HepG2 (cell line): ENCODE data around the gene FMN2. TPM values are rescaled to one million over a fixed set of nuclear protein-coding genes. Genes with fewer than 3 reads are reported as not detected.
A peak's percentile ranks its signal among the peaks of the same experiment; 100 is the strongest.

ENCODE experiments used
- ATAC-seq: fragments of 200-7000 bp; cut with Tn5 transposase; 3 replicates; pipeline ENCODE4 v1.9.1; 2020; ENCODE audit warnings: mild to moderate bottlenecking, moderate library complexity
- BruUV-seq: library from RNA; stranded (reverse); fragments of 400-500 nt; replicated peaks from 2 replicates; lab custom pipeline; 2021; lab: Mats Ljungman, UMichigan
- CTCF ChIA-PET: fragments of 300-600 bp; formaldehyde crosslinking; extraction: SDS; loops from one replicate; lab custom pipeline; 2021; ENCODE audit warnings: low total read pairs, inconsistent platforms, low intra/inter-chr PET ratio; lab: Yijun Ruan, JAX
- POLR2A ChIA-PET: fragments of 350-600 bp; sonication (Branson Sonifier 250); formaldehyde crosslinking; loops from one replicate; lab custom pipeline; 2020; ENCODE audit warnings: antibody characterized with exemption, inconsistent platforms; lab: Yijun Ruan, JAX
- DNase-seq: peaks from one replicate; pipeline ENCODE4 v3.0.0-alpha.2; 2015; ENCODE audit warnings: low spot score
- FAIRE-seq: peaks from 3 replicates; lab custom pipeline; 2011; peaks lifted over from hg19 to GRCh38; lab: Jason Lieb, UNC
- H2AFZ ChIP-seq: one replicate; pipeline ENCODE4 v1.6.1; 2011; ENCODE audit warnings: low read length, inconsistent platforms
- H3K27ac ChIP-seq: fragments of 300-600 bp; 3 replicates; pipeline ENCODE4 v1.8.0; 2011; ENCODE audit warnings: mixed run types, mild to moderate bottlenecking, mixed read lengths, low read length, inconsistent platforms; ENCODE audit not compliant: insufficient read depth; ENCODE audit errors: extremely low read length
- H3K27me3 ChIP-seq, 2 experiments: fragments of 200-600 bp in 1 of 2; 2 replicates in 1 of 2; 3 replicates in 1 of 2; pipeline versions ENCODE4 v1.6.0 to v1.8.0; 2011; ENCODE audit warnings: low read length in 2 of 2, mild to moderate bottlenecking in 2 of 2, moderate library complexity in 2 of 2, inconsistent platforms in 1 of 2; ENCODE audit not compliant: insufficient read depth in 2 of 2, control insufficient read depth in 1 of 2
- H3K36me3 ChIP-seq, 2 experiments: fragments of 200-600 bp in 1 of 2; replicated peaks in 1 of 2; 2 replicates in 1 of 2; 3 replicates in 1 of 2; pipeline versions ENCODE4 v1.5.1 to v1.8.0; 2011; ENCODE audit warnings: low read length in 2 of 2, inconsistent platforms in 1 of 2; ENCODE audit not compliant: insufficient read depth in 2 of 2, control insufficient read depth in 1 of 2
- H3K4me1 ChIP-seq: 2 replicates; pipeline ENCODE4 v1.5.1; 2012; ENCODE audit warnings: low read length, inconsistent platforms; ENCODE audit not compliant: insufficient read depth
- H3K4me2 ChIP-seq: 2 replicates; pipeline ENCODE4 v1.6.0; 2011; ENCODE audit warnings: low read depth, low read length, inconsistent platforms
- H3K4me3 ChIP-seq, 3 experiments: fragments of 200-600 bp in 1 of 3; sonication (generic), shearing (Covaris generic) in 1 of 3; replicated peaks in 1 of 3; 2 replicates each; pipeline ENCODE4 v1.5.1; 2011 to 2016; ENCODE audit warnings: low read length in 3 of 3, inconsistent platforms in 2 of 3, low read depth in 2 of 3, mild to moderate bottlenecking in 2 of 3, control low read depth in 1 of 3, mixed read lengths in 1 of 3; ENCODE audit not compliant: insufficient read depth in 1 of 3
- H3K79me2 ChIP-seq: one replicate; pipeline ENCODE4 v1.6.1; 2011; ENCODE audit warnings: low read length, inconsistent platforms; ENCODE audit not compliant: insufficient read depth
- H3K9ac ChIP-seq: 2 replicates; pipeline ENCODE4 v1.6.0; 2011; ENCODE audit warnings: mild to moderate bottlenecking, low read depth, low read length, inconsistent platforms; ENCODE audit not compliant: insufficient read depth
- H3K9me3 ChIP-seq: 2 replicates; pipeline ENCODE4 v1.5.1; 2012; ENCODE audit warnings: mild to moderate bottlenecking, low read length
- H4K20me1 ChIP-seq: 2 replicates; pipeline ENCODE4 v1.6.0; 2011; ENCODE audit warnings: inconsistent platforms, mild to moderate bottlenecking, low read length, moderate library complexity; ENCODE audit not compliant: insufficient read depth
- DZIP1 ChIP-seq: sonication (generic); formaldehyde crosslinking; IDR thresholded peaks from 2 replicates; pipeline ENCODE4 v1.5.0; 2020; ENCODE audit warnings: mild to moderate bottlenecking, missing genetic modification reagents
- HNF4A ChIP-seq: sonication (generic); formaldehyde crosslinking; IDR thresholded peaks from 2 replicates; pipeline ENCODE4 v1.4.0; 2020; ENCODE audit warnings: missing genetic modification reagents
- NFE2L2 ChIP-seq: fragments of 150-350 bp; IDR thresholded peaks from 2 replicates; pipeline ENCODE4 v1.6.1; 2014; ENCODE audit warnings: low read length
- ZNF3 ChIP-seq: IDR thresholded peaks from 2 replicates; pipeline ENCODE4 v1.7.0; 2017; ENCODE audit warnings: inconsistent platforms
- WGBS: methylation state at CpG from one replicate; pipeline ENCODE4 v1.1.6; 2017; ENCODE audit warnings: low lambda C conversion rate; 5-methylcytosine and 5-hydroxymethylcytosine counted together
- in situ Hi-C: cut with HindIII; loops from 2 replicates; pipeline ENCODE4 v1.10.0; 2017; ENCODE audit warnings: low pct_unique_long_range_greater_than_20kb; ENCODE audit not compliant: extremely low pct_ligation_motif_present
- intact Hi-C: fragments of 100-400 bp; cut with micrococcal nuclease; formaldehyde crosslinking; loops from one replicate; pipeline ENCODE4 v1.10.0; 2022; ENCODE audit not compliant: unreplicated experiment
- polyA plus RNA-seq, 8 experiments: library from polyadenylated mRNA; depleted of rRNA in 3 of 8; stranded (reverse) in 7 of 8; unstranded in 1 of 8; fragments of >200 nt; fragmentation: Illumina TruSeq in 4 of 8; extraction: Trizol in 4 of 8; gene quantifications; 2 replicates each; pipeline versions ENCODE4 v1.2.1 to v1.2.3, GENCODE V29; 2011 to 2016; ENCODE audit warnings: low read depth in 4 of 8, missing spikeins in 1 of 8, mixed read lengths in 1 of 8; ENCODE audit not compliant: insufficient read depth in 1 of 8
- total RNA-seq, 5 experiments: library from RNA; depleted of rRNA; stranded (reverse); fragments of >200 nt; fragmentation: Illumina TruSeq; extraction: Trizol; gene quantifications; 2 replicates each; pipeline ENCODE4 v1.2.3, GENCODE V29; 2016; ENCODE audit warnings: low read depth in 1 of 5

Gene FMN2
- total and polyA plus RNA-seq, 2 of the 13 experiments (the other 11 are each of a cell fraction or from before 2014, with no cell fraction given): not detected

DNA sequence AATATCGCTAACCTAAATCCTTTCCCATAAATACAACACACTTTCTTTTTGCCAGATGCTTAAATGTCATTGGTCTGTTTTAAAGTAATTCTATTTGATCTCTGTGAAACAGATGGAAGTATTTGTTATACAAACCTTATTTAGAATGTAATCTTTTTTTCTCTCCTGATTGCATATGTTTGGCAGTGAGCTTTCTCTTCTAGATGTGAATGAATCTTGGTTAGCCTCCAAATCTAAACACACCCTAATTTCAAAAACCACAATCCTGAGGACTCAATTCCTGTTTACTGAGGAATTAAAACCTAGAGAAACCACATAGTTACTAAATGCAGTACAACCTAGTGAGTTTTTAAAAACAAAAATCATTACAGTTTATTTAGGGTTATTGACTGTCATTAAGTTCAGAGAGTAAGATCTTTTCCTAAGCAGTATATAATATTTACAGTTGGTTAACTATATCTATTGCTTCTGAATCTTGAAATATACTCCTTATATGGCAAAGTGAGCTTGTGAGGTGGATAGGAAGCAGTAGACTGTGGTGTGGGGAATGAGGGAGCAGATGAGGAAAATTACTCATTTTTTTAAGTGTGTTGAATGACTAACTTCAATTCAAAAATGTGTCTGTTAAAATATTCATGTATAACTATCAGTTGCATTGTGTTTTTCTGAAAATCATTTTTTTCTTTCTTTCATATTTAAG lies 218.7 kb downstream of the FMN2 start:
- TF ChIP-seq DZIP1 (CRISPR knock-in tag) (no peak), HNF4A (CRISPR knock-in tag) (no peak)
- Histone ChIP-seq H3K9me3 (no peaks in the 10 kb centered on the region), H2AFZ (no peak overlapping the region), H3K4me2 (no peak overlapping the region), H3K4me1 (no peaks in the 10 kb centered on the region), H3K36me3 (no peaks in the 10 kb centered on the region), H3K4me3 (no peak overlapping the region), H3K79me2 (no peaks in the 10 kb centered on the region), H3K9ac (no peak overlapping the region), H3K27me3 (no peaks in the 10 kb centered on the region), H4K20me1 (no peaks in the 10 kb centered on the region), H3K27ac (no peak overlapping the region)
- WGBS: 32% methylated on average over 1 of the region's 1 CpG
- FAIRE-seq (no peak), ATAC-seq (no peak), DNase-seq (no peak)
- in situ Hi-C loops (no loop called here), intact Hi-C loops (no loop called here)
- ChIA-PET CTCF (no interaction called here), POLR2A (no interaction called here)
- BruUV-seq: no TSS peak

DNA sequence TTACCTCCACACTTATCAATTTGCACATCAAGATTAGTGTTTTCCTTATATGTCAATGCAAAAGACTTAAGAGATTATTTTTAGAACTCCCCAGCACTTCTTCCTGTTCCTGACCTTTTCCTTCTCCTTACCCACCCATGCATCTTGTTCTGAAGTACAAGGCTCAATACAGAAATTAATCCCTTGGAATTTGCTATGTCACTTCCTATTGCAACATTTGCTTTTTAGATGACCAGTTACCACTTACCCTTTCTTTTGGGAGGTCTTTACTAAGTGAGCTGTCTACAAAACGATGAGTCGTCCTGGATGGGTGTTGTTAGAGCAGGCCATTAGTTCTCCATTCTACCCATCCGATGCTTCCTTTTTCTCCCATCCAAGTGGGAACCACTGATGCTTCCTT lies 221.2 kb downstream of the FMN2 start:
- H3K4me2 ChIP-seq: no peak overlapping the region
- no TSS peak for BruUV-seq
- no peak for FAIRE-seq

More for the DNA sequence above, 221.2 kb downstream of the FMN2 start:
- in situ Hi-C loops: no loop called here
- Histone ChIP-seq H3K27me3 (no peaks in the 10 kb centered on the region), H2AFZ (no peak overlapping the region), H3K4me3 (no peak overlapping the region), H3K9me3 (no peaks in the 10 kb centered on the region), H3K79me2 (no peaks in the 10 kb centered on the region), H3K4me1 (no peaks in the 10 kb centered on the region), H3K36me3 (no peaks in the 10 kb centered on the region), H4K20me1 (no peaks in the 10 kb centered on the region), H3K27ac (no peak overlapping the region), H3K9ac (no peak overlapping the region)
- ChIA-PET POLR2A (no interaction called here), CTCF (no interaction called here)
- DNase-seq (no peak), ATAC-seq (no peak)
- intact Hi-C loops: no loop called here
- 7% methylated on average over 3 of the region's 3 CpGs for WGBS
- TF ChIP-seq NFE2L2: peak; percentile 24; the same call in 1 of the 2 replicates
- TF ChIP-seq ZNF3 (CRISPR knock-in tag): no peak
